CD1c-positive myeloid dendritic cell (primary cell): Measurements from ENCODE around the gene DMRTC1.
"Not testable (repeated sequence)": the region's sequence is repeated elsewhere in the genome, so short reads cannot be mapped to it uniquely, and the experiment has no call there.

Experiments used
- DNase-seq: peaks from one replicate; pipeline ENCODE4 v3.0.0-alpha.2; 2016; ENCODE audit errors: extremely low spot score

The DMRTC1 gene, protein sequence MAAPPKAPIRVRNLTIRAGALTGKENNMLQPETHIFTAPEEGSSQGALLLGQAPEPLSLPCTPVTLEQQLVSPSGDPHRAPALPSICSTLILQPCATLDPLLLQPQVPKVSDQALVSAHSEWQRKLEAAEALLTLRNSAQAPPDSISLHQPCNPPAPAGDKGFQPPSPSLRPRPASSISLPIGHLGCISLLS

DNA sequence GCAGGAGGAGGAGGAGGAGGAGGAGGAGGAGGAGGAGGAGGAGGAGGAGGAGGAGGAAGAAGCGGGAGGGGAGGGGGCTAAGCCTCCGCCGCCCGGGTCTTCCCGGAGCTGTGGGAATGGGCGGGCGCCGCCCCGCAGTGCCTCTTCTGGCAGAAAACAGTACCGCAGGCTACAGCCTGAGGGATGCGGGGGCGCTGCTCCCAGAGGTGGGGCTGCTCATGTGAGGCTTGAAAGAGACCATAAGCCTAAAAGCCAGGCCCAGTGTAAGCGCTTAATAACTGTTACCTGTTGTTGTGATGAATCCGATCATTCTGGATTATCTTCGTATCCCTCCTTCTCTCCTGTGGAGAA lies at the start of gene DMRTC1:
DMRTC1 (minus strand) TSS at position 19 of the 351 bp plus-strand sequence. CDS start 68,143 bp downstream, outside the sequence.
- DNase-seq = not testable (repeated sequence)

DNA sequence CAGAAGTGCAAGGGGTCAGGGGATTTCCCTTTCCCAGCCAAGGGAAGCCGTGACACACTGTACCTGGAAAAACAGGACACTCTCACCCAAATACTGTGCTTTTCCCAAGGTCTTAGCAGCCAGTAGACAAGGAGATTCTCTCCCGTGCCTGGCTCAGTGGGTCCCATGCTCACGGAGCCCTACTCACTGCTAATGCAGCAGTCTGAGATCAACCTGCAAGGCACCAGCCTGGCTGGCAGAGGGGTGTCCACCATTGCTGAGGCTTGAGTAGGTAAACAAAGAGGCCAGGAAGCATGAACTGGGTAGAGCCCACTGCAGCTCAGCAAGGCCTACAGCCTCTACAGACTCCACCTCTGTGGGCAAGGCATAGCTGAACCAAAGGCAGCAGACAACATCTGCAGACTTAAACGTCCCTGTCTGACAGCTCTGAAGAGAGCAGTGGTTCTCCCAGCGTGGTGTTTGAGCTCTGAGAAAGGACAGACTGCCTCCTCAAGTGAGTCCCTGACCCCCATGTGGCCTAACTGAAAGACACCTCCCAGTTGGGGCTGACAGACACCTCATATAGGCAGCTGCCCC lies 37.3 kb upstream of the DMRTC1 start:
- not testable (repeated sequence) for DNase-seq

DNA sequence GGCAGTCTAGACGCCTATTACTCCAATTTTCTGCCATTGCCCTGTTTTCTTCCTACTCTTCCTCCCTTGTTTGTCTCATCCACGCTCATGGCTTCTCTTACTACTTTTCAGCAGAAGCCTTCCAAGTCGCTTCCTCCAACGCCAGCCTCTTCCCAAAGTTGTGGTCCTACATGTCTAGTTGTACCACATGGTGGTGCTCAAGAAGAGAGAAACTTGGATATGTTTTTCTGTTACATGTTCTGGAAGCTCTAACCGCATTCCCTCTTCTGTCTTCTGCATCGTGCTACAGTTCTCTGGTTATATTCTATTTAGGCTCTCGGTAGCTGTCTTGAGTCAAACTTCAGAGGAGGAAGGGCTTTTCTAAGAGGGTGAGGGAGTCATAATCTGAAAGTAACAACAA lies 31.2 kb upstream of the DMRTC1 start:
- DNase-seq = not testable (repeated sequence)

DNA sequence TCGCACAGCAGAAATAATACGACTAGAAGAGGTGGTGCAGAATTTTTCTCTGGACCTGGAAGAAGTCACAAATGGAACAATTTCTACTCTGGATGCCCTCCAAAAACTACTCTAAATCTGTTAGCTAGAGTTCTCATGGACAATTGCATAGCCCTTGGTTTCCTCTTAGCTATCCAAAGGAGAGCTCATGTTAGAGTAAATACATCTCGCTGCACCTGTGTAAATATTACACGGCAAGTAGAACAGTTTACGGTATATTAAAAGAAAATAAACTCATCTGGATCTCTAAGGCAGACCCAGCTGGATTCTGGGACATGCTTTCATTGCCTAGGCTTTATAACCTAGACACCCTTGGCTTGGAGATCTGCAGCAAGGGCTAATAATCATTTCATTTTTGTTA lies 28.2 kb upstream of the DMRTC1 start:
- not testable (repeated sequence) for DNase-seq

DNA sequence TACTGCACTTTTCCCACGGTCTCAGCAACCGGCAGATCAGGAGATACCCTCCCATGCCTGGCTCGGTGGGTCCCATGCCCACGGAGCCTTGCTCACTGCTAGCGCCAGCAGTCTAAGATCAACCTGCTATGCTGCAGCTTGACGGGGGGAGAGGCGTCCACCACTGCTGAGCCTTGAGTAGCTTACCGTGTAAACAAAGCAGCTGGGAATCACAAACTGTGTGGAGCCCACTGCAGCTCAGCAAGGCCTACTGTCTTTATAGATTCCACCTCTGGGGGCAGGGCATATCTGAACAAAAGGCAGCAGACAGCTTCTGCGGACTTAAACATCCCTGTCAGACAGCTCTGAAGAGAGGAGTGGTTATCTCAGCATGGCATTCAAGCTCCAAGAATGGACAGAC lies 16.3 kb upstream of the DMRTC1 start:
- DNase-seq = not testable (repeated sequence)

DNA sequence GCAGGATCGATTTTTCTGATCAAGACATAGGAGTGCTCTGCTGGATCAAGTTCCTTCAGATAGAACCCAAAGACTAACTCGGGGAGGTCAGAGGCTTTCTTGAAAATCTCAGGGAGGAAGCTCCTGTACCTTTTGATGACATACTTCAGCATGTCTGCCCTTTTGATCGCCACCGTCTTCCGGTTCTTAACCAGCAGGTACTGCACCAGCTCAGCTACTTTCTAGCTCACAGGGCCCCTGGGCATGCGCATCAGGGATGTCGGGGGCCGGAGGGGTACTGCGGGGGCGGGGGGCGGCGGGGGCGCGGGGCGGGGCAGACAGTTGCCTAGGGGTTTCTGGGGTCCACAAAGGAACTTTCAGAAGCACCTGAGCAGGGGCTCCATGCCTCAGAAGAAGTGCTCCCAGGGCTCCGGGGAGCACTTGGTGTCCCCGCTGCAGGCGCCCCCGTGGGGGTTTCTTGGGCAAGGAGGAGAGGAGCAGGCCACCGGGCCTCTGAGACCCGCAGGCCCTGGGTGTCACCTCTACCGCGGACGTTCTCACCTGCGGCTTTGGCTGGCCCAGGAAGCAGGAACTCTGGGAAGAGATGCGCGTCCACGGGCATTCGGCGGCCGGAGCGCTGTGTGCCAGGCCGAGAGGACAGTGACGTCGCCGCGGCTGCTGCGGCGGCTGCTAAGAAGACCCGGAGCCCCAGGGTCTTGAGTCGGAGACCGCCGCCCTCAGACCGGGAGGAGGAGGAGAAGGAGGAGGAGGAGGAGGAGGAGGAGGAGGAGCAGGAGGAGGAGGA lies 410 bp downstream of the DMRTC1 start:
- not testable (repeated sequence) for DNase-seq

DNA sequence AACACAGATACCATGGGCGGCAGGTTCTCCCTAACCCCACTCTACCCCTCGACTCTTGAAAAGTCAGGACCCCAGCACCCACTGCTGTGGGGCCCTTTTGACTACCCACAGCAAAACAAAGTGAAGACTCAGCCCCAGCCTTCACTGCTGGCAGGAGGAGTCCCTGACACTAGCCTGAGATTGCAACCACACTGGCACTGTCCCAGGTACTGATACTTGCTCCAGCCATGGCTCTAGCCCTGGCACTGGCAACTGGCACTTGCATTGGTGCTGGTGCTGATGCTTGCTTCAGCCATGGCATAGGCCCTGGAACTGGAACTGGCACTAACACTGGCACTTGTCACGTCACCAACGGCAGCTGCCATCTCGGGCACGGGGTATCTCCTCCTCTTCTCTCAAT lies 1.4 kb downstream of the DMRTC1 start:
- not testable (repeated sequence) for DNase-seq

DNA sequence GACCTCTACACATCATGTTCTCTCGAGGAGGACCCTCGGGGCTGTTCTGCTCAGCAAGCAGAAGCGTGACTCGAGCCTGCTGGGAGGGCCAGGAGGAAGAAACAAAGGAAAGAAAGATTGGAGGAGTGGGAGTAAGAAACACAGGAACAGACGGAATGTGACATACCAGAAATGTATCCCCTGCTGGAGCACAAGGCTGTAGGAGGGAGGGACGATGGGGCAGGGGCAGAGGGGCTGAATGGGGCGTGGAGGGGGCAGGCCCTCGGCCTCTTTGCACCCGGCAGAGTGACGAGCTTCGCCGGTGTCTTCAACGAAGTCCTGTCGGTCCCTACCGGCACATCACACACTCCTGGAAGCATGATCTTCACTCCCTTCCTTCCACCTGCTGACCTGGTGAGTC lies 5.7 kb downstream of the DMRTC1 start, which contains the start of gene FAM236A:
FAM236A (plus strand) TSS at position 301 of the 400 bp plus-strand sequence; CDS start at position 358, 57 bp downstream.
- DNase-seq = not testable (repeated sequence)

DNA sequence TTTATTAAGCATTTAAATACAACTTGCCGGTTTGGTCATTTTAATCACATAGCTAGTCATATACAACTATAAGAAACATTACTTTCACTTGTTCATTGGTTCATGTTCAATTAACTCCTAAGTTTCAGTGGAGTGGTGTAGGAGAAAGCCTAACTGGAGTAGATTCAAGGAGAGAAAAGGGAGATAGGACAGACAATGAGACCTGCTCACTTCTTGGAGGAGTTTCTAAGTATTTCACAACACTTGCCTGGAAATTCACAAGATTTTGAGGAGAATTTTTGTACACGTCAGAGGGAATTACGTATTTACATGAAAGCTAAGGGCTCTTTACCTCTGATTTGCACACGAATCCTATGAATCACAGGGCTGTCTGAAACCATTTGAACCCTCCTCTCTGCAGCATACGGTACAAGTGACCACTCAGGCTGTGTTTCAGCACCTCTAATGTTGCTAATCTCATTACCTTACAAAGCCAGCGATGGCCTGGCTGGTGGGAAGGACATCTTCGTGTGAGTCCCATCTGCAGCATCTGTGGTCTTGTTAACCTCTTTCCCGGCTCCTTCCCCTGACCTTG lies 6.7 kb downstream of the DMRTC1 start:
- not testable (repeated sequence) for DNase-seq

DNA sequence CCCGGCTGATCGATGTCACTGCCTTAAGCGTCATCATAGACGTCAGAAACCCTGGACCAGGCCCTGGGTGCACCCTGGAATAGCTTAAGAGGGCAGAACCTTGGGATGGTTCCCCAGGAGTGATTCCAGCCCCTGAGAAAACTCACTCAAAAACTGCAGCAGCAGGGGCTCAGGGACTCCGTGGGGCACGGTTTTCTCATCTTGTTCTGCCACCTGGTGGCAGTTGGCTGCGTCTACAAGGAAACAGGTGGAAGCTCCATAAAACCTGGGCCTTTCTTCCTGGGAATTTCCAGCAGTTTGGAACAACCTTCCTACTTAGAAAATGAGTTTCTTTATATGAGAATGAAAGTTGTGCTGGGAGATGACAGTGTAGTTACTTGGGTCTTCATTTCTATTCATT lies 7.2 kb downstream of the DMRTC1 start:
- not testable (repeated sequence) for DNase-seq

DNA sequence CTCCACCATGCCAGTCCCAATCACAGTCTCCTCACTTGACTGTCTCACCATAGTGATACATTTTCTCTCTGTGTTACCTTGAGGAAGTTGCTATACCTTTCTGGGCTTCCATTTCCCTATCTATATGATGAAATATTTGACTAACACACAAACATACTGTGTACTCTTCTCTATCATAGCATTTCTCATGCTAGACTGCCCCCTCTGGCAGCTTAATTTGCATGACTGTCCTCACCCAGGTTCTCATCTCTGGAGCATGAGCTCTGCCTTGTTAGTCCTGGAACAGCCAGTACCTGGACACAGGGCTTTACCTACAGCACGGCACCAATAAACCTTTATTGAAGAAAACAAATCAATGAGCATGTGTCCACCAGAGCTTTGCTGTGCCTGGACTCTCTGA lies 11.4 kb downstream of the DMRTC1 start:
- DNase-seq = not testable (repeated sequence)

DNA sequence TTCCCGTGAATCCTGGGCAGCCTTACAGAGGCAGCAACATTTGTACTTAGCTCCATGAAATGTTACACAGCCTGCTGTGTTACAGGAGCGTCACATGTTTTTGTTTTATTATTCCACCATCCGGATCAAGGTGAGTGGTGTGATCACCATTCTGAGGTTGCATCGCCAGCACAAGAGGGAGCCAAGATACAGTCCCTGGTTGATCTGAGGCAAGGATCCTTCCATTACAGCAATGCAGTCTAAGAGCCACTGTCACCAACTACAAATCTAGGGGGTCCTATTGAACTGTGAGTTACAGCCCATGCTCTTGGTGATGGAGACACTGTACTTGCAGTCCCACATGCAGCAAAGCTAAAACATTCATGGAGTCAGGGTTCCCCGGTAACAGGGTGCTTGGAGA lies 27.5 kb downstream of the DMRTC1 start:
- DNase-seq = not testable (repeated sequence)

DNA sequence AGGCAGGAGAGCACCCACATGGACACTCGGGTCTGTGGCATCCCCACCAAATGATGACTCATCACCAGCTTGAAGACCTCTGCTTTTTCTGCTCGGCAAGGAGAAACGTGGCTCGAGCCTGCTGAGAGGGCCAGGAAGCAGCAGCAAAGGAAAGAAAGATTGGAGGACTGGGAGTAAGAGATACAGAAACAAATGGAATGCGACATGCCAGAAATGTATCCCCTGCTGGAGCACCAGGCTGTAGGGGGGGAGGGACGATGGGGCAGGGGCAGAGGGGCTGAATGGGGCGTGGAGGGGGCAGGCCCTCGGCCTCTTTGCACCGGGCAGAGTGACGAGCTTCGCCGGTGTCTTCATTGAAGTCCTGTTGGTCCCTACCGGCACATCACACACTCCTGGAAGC lies 31.3 kb downstream of the DMRTC1 start, which contains the start of gene FAM236C:
FAM236C (plus strand) TSS at position 301 of the 400 bp plus-strand sequence. CDS start 100 bp downstream, outside the sequence.
- DNase-seq = not testable (repeated sequence)

DNA sequence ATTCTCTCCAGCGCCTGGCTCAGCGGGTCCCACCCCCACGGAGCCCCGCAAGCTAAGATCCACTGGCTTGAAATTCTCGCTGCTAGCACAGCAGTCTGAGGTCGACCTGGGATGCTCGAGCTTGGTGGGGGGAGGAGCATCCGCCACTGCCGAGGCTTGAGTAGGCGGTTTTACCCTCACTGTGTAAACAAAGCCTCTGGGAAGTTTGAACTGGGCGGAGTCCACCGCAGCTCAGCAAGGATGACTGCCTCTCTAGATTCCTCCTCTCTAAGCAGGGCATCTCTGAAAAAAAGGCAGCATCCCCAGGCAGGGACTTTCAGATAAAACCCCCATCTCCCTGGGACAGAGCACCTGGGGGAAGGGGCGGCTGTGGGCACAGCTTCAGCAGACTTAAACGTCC lies 53.9 kb downstream of the DMRTC1 start:
- not testable (repeated sequence) for DNase-seq

DNA sequence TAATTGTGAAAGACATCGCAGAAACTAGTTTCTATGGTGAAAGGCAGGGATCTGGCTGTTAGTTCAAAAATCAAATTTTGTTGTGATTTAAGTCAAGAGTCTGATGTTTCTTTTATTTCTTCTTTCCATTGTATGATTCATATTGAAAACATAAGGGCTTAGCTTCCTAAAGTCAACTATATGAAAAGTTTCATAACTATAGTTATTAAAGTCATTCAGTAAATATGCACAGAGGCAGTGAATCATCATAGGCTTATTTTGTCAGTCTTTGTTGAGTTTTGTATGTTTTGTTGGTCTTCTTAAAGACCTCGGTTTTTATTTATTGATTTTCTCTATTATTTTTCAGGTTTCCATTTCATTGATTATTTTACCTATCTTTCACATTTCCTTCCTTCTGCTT lies 60.7 kb downstream of the DMRTC1 start:
- DNase-seq = not testable (repeated sequence)

DNA sequence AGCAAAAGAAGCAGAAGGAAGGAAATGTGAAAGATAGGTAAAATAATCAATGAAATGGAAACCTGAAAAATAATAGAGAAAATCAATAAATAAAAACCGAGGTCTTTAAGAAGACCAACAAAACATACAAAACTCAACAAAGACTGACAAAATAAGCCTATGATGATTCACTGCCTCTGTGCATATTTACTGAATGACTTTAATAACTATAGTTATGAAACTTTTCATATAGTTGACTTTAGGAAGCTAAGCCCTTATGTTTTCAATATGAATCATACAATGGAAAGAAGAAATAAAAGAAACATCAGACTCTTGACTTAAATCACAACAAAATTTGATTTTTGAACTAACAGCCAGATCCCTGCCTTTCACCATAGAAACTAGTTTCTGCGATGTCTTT lies 106.1 kb downstream of the DMRTC1 start:
- DNase-seq = not testable (repeated sequence)

DNA sequence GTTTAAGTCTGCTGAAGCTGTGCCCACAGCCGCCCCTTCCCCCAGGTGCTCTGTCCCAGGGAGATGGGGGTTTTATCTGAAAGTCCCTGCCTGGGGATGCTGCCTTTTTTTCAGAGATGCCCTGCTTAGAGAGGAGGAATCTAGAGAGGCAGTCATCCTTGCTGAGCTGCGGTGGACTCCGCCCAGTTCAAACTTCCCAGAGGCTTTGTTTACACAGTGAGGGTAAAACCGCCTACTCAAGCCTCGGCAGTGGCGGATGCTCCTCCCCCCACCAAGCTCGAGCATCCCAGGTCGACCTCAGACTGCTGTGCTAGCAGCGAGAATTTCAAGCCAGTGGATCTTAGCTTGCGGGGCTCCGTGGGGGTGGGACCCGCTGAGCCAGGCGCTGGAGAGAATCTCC lies 112.9 kb downstream of the DMRTC1 start:
- DNase-seq = not testable (repeated sequence)
